A673 (cell line): ENCODE measurements around the gene ME1.

ENCODE experiments used
- EZH2 ChIP-seq: fragments of 200-600 bp; sonication (generic); IDR thresholded peaks from 2 replicates; pipeline ENCODE4 v1.6.1; 2017; ENCODE audit warnings: borderline replicate concordance, low read depth, mild to moderate bottlenecking, mixed read lengths, antibody characterized with exemption, low read length; ENCODE audit not compliant: poor library complexity, severe bottlenecking
- TF ChIP-seq, protein P1 (sequence below): fragments of 300-800, 200-600 bp; sonication (generic); conservative IDR thresholded peaks from 2 replicates; pipeline ENCODE4 v1.5.1; 2017; ENCODE audit warnings: low read depth, mild to moderate bottlenecking, antibody characterized with exemption, low read length, moderate library complexity, mixed read lengths

GRCh38 chr6:83307849-83308248, 123.0 kb downstream of the ME1 start:
- TF ChIP-seq, protein P1, sequence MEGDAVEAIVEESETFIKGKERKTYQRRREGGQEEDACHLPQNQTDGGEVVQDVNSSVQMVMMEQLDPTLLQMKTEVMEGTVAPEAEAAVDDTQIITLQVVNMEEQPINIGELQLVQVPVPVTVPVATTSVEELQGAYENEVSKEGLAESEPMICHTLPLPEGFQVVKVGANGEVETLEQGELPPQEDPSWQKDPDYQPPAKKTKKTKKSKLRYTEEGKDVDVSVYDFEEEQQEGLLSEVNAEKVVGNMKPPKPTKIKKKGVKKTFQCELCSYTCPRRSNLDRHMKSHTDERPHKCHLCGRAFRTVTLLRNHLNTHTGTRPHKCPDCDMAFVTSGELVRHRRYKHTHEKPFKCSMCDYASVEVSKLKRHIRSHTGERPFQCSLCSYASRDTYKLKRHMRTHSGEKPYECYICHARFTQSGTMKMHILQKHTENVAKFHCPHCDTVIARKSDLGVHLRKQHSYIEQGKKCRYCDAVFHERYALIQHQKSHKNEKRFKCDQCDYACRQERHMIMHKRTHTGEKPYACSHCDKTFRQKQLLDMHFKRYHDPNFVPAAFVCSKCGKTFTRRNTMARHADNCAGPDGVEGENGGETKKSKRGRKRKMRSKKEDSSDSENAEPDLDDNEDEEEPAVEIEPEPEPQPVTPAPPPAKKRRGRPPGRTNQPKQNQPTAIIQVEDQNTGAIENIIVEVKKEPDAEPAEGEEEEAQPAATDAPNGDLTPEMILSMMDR = no peak
- no peak for TF ChIP-seq EZH2
